Dendritic cell treated with granulocyte-macrophage colony-stimulating factor and Interleukin-4, amounts not matched to agents 40 ng/mL and 50 ng/mL, for 4 days (primary cell): ENCODE measurements around the gene MAST3.

Experiments
- H3K27ac Mint-ChIP-seq: one replicate; pipeline ENCODE4 v1.8.0; 2022; ENCODE audit warnings: mild to moderate bottlenecking, mixed read lengths
- H3K27me3 Mint-ChIP-seq: one replicate; pipeline ENCODE4 v1.8.0; 2022; ENCODE audit warnings: mild to moderate bottlenecking, mixed read lengths
- H3K36me3 Mint-ChIP-seq: one replicate; pipeline ENCODE4 v1.8.0; 2022; ENCODE audit warnings: low read depth, mixed read lengths
- H3K4me1 Mint-ChIP-seq: one replicate; pipeline ENCODE4 v1.8.0; 2022; ENCODE audit warnings: low read depth, mixed read lengths
- H3K4me3 Mint-ChIP-seq: one replicate; pipeline ENCODE4 v1.8.0; 2022; ENCODE audit warnings: mild to moderate bottlenecking, moderate library complexity, mixed read lengths
- H3K9me3 Mint-ChIP-seq: one replicate; pipeline ENCODE4 v1.8.0; 2022; ENCODE audit warnings: mixed read lengths
- intact Hi-C: fragments of 100-400 bp; cut with micrococcal nuclease; formaldehyde crosslinking; loops from one replicate; pipeline ENCODE4 v1.15.0; 2022

The MAST3 gene

DNA sequence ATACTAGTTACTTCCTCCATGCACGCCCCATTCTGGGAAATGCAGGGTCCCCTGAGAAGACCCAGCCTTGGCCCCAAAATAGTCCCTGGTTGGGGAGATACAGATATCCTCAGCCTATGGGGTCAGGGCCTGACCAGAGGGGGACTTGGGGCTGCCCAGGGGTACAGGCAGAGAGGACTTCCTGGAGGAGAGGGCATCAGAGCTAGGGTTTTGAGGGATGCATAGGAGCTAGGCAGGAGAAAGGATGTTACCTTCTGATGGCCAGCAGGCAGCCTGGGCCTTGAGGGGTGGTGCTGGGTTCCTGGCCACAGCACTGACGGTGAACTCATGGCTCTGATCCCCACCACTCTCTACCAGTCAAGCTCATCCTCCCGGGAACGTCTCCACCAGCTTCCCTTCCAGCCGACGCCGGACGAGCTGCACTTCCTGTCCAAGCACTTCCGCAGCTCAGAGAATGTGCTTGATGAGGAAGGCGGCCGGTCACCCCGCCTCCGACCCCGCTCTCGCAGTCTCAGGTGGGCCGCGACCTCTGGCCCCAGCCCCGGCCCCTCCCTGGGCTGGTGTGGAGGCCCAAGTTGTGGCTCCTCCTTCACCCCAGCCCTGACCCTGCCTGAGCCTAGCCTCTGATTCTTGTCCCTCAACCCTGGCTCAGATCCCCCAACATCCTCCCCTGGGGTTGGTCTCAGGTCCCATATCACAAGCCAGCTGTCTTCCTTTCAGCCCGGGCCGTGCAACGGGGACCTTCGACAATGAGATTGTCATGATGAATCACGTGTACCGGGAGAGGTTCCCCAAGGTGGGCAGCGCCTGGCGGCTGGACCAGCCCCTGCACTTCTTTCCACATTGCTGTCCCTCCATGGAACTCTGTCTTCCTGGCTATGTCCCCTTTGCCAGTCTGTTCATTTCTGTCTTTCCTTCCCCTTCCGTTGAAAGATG lies 25.6 kb downstream of the MAST3 start:
- peaks cover 68% of the 10 kb centered on the region for H3K4me1 Mint-ChIP-seq
- no peak overlapping the region for H3K4me3 Mint-ChIP-seq
- H3K36me3 Mint-ChIP-seq, result peaks cover 83% of the 10 kb centered on the region
- H3K27me3 Mint-ChIP-seq, result no peaks in the 10 kb centered on the region
- intact Hi-C loops, result no loop called here
- H3K9me3 Mint-ChIP-seq, result no peaks in the 10 kb centered on the region
- peak overlapping the region; percentile 7 for H3K27ac Mint-ChIP-seq

DNA sequence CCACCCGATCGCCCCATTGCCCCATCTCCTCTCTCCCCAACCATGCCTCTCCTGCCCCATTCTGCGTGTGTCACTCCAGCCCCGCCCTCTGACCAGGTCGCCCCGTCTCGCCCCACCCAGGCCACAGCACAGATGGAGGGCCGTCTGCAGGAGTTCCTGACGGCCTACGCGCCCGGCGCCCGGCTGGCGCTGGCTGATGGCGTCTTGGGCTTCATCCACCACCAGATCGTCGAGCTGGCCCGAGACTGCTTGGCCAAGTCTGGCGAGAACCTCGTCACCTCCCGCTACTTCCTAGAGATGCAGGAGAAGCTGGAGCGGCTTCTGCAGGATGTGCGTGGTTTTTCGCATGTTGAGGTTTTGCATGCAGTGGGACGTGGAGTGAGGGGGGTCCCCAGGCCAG lies 26.2 kb downstream of the MAST3 start:
- Mint-ChIP-seq H3K27me3 (no peaks in the 10 kb centered on the region), H3K36me3 (peaks cover 90% of the 10 kb centered on the region), H3K9me3 (no peaks in the 10 kb centered on the region), H3K27ac (peak overlapping the region; percentile 7), H3K4me3 (no peak overlapping the region), H3K4me1 (peaks cover 63% of the 10 kb centered on the region)
- intact Hi-C loops, result no loop called here

DNA sequence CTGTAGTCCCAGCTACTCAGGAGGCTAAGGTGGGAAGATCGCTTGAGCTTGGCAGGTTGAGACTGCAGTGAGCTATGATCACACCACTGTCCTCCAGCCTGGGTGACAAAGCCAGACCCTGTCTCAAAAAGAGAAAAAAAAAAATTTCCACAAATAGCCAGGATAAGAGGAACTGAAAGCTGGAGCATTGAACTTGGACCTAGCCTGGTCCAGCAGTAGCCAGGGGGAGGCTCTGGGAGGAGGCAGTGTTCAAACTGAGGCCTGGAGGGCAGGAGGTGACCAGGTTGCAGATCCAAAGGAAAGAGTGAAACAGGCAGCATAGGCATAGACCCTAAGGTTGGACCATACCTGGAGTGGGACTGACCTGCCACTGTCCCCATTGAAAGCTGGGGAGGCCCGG lies 28.5 kb downstream of the MAST3 start:
- intact Hi-C loops, result no loop called here
- no peak overlapping the region for H3K4me3 Mint-ChIP-seq

DNA sequence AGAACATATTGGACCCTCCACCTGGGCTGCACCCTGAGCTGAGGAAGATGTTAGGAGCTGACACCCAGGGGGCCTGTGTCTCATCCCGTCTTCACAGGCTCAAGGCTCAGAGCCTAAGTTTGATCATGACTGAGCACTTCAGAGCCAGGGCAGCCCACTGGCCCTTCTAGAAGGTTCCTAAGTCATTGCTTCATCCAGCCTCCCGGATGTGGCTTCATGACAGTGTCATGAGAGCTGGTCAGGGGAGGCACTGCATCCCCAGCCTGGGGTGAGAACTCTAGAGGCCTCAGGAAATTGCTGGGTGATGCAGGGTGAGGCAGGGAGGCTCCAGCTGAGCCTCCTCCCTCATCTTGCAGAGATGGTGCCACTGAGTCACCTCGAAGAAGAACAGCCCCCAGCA lies 30.5 kb downstream of the MAST3 start:
- intact Hi-C loops, result no loop called here
- H3K9me3 Mint-ChIP-seq, result no peaks in the 10 kb centered on the region
- H3K27ac Mint-ChIP-seq, result no peak overlapping the region
- peaks cover 94% of the 10 kb centered on the region for H3K36me3 Mint-ChIP-seq
- H3K4me1 Mint-ChIP-seq, result peaks cover 36% of the 10 kb centered on the region
- no peaks in the 10 kb centered on the region for H3K27me3 Mint-ChIP-seq
- no peak overlapping the region for H3K4me3 Mint-ChIP-seq

More for the DNA sequence above, 28.5 kb downstream of the MAST3 start:
- no peaks in the 10 kb centered on the region for H3K27me3 Mint-ChIP-seq
- H3K9me3 Mint-ChIP-seq, result no peaks in the 10 kb centered on the region
- peaks cover 94% of the 10 kb centered on the region for H3K36me3 Mint-ChIP-seq
- H3K4me1 Mint-ChIP-seq, result peaks cover 48% of the 10 kb centered on the region
- H3K27ac Mint-ChIP-seq, result peak overlapping the region; percentile 26

DNA sequence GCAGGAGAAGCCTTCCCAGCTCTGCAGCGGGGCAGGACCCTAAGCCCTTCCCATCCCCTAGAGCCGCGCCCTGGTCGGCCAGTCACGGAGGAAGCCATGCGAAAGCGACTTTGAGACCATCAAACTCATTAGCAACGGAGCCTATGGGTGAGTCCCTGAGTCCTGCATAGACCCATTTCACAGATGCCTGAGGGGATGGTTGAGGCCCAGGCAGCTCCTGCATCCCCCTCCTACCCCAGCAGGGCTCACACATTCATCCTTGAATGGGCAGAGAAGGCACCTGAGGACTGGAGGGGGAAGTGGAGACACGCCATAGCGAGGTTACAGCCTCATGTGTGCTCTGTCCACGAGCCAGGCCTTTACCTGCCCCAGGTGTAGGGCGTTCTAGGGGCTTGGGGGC lies 31.2 kb downstream of the MAST3 start:
- Mint-ChIP-seq H3K9me3 (no peaks in the 10 kb centered on the region), H3K27ac (no peak overlapping the region), H3K4me3 (no peak overlapping the region), H3K36me3 (peaks cover 92% of the 10 kb centered on the region), H3K4me1 (peaks cover 30% of the 10 kb centered on the region), H3K27me3 (no peaks in the 10 kb centered on the region)
- intact Hi-C loops, result no loop called here

DNA sequence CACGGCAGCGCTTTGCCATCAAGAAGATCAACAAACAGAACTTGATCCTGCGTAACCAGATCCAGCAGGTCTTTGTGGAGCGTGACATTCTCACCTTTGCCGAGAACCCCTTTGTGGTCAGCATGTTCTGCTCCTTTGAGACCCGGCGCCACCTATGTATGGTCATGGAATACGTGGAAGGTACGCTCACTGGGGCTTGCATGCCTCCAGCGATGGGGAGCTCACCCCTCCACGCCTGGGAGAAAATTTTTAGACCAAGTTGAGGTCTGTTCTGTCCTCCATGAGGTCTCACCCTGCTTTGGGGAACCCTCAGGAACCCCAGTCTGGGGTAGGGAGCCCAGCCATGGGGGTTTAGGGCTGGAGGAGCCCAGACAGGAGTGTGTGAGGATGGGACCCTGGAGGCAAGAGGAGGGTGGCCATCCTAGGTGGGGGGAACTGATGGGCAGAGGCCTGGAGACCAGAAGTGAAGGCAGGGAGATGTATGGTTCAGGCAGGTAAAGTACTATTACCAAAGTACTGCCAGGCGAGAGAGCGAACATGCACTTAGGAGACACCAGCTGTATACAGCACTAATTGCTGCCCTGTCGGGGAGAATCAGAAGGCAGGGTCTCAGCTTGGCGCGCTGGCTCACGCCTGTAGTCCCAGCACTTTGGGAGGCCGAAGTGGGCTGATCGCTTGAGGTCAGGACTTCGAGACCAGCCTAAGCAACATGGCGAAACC lies 33.1 kb downstream of the MAST3 start:
- no peak overlapping the region for H3K27ac Mint-ChIP-seq
- peaks cover 13% of the 10 kb centered on the region for H3K4me1 Mint-ChIP-seq
- H3K9me3 Mint-ChIP-seq, result no peaks in the 10 kb centered on the region
- H3K27me3 Mint-ChIP-seq, result no peaks in the 10 kb centered on the region
- H3K4me3 Mint-ChIP-seq, result no peak overlapping the region
- intact Hi-C loops, result no loop called here
- H3K36me3 Mint-ChIP-seq, result peaks cover 92% of the 10 kb centered on the region

DNA sequence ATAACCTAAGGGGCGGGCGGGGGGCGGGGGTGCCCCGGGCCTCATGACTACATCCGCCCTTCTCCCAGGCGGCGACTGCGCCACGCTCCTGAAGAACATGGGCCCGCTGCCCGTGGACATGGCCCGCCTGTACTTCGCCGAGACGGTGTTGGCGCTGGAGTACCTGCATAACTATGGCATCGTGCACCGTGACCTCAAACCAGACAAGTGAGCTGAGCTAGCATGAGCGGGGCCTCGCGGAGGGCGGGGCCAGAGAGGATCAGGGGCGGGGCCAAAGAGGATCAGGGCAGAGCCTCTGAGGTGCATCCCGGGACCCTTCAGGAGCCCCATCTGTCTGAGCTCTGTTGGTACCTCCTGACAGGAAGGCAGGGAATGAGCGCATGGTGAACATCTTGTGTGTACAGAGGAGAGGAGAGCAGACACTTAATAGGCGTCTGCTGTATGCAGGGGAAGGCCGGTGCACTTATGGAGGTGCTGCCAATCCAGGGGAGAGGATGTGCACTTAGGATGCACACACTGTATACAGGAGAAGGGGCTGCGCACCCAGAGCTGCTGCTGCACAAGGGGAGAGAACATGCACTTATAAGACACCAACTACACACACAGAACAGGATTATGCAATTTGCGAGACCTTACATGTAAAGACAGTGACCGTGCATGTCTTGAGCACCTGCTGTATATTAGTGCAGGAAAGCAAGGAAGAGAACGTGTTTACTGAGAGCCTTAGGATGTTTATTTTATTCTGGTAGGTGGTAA lies 34.4 kb downstream of the MAST3 start:
- Mint-ChIP-seq H3K4me1 (peaks cover 10% of the 10 kb centered on the region), H3K9me3 (no peaks in the 10 kb centered on the region), H3K27ac (no peak overlapping the region), H3K4me3 (no peak overlapping the region), H3K36me3 (peaks cover 98% of the 10 kb centered on the region), H3K27me3 (no peaks in the 10 kb centered on the region)
- intact Hi-C loops, result no loop called here

DNA sequence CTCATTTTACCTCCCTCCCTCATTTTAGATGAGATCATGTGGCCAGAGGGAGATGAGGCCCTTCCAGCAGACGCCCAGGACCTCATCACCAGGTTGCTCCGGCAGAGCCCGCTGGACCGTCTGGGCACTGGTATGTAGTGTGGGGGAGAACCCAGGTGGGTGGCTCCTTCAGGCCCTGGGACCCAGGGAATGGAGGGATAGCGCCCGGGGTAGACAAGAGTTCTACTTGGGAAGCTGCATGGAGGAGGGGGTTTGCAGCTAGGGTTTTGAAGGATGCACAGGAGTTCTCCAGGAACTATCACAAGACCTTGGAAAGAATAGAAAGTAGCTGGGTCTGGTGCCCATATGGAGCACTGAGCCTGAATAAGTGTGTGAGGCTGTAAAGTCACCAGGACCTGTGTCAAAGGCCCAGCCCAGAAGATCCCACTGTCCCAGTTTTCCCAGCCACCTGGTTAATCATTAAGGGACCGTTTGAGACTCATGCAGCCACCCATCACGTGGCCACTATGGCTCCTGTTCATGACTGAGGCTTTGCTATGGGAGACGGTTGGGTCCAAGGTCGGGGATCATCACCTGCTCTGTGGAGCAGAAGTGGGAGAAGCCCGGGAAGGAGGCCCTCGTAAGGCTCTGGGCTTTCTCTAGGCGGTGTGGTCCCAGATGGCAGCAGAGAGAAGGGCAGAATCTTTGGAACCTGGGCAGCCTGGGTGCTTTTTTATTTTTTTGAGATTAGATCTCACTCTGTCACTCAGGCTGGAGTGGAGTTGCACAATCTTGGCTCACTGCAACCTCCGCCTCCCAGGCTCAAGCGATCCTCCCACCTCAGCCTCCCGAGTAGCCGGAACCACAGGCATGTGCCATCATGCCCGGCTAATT lies 38.4 kb downstream of the MAST3 start:
- Mint-ChIP-seq H3K27ac (no peak overlapping the region), H3K36me3 (peaks cover 97% of the 10 kb centered on the region), H3K9me3 (no peaks in the 10 kb centered on the region), H3K27me3 (no peaks in the 10 kb centered on the region), H3K4me3 (no peak overlapping the region), H3K4me1 (peaks cover 14% of the 10 kb centered on the region)
- intact Hi-C loops, result no loop called here

DNA sequence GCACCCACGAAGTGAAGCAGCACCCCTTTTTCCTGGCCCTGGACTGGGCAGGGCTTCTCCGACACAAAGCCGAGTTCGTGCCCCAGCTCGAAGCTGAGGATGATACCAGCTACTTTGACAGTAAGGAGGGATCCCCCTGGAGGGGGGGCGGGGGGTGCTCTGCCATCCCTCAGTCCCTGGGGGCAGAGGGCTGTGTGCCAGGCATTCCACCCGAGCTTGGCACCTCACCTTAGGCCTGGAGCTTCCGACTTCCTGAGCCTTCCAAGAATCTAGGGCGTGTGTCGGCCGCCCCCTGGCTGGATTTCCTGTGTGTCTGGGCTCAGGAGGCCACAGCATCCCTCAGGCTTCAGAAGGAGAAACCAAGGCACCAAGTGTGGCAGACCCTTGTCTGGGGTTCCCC lies 39.7 kb downstream of the MAST3 start:
- Mint-ChIP-seq H3K27me3 (no peaks in the 10 kb centered on the region), H3K4me1 (peaks cover 14% of the 10 kb centered on the region), H3K4me3 (no peak overlapping the region), H3K36me3 (peaks cover 97% of the 10 kb centered on the region), H3K9me3 (no peaks in the 10 kb centered on the region), H3K27ac (peak overlapping the region; percentile 43)
- intact Hi-C loops, result no loop called here

DNA sequence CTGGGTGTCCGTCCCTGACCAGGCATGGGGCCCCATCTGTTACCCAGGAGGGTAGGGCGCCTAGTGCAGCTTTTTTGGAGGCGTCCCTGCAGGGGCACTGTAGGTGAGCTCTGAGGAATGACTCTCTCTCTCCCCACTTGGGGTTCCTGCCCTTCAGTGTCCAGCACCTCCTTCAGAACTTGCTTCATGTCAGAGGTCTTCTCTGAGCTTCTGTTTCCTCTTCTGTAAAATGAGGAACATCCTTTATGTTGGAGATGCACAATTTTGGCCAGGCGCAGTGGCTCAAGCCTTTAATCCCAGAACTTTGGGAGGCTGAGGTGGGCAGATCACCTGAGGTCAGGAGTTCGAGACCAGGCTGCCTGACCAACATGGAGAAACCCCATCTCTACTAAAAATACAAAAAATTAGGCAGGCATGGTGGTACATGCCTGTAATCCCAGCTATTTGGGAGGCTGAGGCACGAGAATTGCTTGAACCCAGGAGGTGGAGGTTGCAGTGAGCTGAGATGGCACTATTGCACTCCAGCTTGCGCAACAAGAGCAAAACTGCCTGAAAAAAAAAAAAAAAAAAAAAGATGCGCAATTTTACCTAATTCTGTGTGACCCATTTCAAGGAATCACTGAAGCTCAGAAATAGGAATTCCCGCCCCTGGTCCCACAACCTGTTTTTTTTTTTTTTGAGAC lies 40.2 kb downstream of the MAST3 start:
- intact Hi-C loops, result no loop called here
- no peaks in the 10 kb centered on the region for H3K9me3 Mint-ChIP-seq
- H3K36me3 Mint-ChIP-seq, result peaks cover 97% of the 10 kb centered on the region
- H3K27me3 Mint-ChIP-seq, result no peaks in the 10 kb centered on the region
- H3K27ac Mint-ChIP-seq, result peak overlapping the region; percentile 43
- H3K4me3 Mint-ChIP-seq, result no peak overlapping the region
- H3K4me1 Mint-ChIP-seq, result peaks cover 14% of the 10 kb centered on the region

DNA sequence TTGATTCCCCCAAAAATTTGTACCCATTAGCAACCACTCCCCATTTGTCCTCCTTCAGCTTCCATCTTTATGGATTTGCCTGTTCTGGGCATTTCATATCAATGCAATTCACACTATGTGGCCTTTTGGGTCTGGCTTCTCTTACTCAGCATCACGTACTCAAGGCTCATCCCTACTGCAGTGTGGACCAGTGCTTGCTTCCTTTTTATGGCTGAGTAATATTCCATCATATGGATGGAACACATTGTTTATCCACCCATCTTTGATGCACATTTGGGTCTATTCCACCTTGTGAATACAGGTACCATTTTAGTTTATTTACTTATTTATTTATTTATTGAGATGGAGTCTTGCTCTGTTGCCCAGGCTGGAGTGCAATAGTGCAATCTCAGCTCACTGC lies 42.9 kb downstream of the MAST3 start:
- H3K4me3 Mint-ChIP-seq, result no peak overlapping the region
- H3K27me3 Mint-ChIP-seq, result no peaks in the 10 kb centered on the region
- H3K27ac Mint-ChIP-seq, result no peak overlapping the region
- H3K4me1 Mint-ChIP-seq, result peaks cover 14% of the 10 kb centered on the region
- intact Hi-C loops, result no loop called here
- no peaks in the 10 kb centered on the region for H3K9me3 Mint-ChIP-seq
- peaks cover 99% of the 10 kb centered on the region for H3K36me3 Mint-ChIP-seq

DNA sequence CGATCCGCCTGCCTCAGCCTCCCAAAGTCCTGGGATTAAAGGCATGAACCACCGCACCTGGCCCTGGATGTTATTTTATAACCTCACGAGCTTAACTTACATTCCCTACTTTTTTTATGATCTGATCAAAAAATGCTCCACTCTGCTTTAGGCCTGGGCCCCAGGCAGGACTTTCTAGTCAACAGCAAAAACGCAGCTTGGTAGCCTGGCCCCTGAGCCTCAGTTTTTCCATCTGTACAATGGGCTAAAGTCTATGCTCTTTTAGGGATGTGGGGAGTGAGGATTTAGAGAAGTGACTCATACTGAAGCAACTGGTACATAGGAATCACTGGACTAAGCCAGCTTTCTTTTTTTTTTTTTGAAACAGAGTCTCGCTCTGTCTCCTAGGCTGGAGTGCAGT lies 43.5 kb downstream of the MAST3 start:
- Mint-ChIP-seq H3K4me3 (no peak overlapping the region), H3K27me3 (no peaks in the 10 kb centered on the region), H3K4me1 (peaks cover 14% of the 10 kb centered on the region), H3K9me3 (no peaks in the 10 kb centered on the region), H3K27ac (no peak overlapping the region), H3K36me3 (peaks cover 99% of the 10 kb centered on the region)
- intact Hi-C loops, result no loop called here

DNA sequence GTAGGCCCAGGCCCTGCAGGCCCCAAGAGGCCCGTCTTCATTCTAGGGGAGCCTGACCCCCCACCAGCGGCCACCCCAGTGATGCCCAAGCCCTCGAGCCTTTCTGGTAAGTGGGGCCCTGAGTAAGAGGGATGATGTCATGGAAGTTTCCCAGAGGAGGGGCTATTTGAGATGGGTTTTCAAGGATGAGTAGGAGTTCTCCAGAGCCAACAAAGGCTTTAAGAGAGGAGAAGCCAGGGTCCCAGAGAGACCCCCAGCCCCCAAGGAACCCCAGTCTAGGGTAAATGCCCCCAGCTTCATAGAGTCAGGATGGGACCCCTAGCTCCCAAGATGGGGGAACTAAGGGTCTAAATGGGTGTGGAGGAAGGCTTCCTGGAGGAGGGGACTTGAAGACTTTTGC lies 46.3 kb downstream of the MAST3 start:
- intact Hi-C loops, result no loop called here
- Mint-ChIP-seq H3K4me3 (no peak overlapping the region), H3K4me1 (peaks cover 7% of the 10 kb centered on the region), H3K27me3 (no peaks in the 10 kb centered on the region), H3K36me3 (peaks cover 100% of the 10 kb centered on the region), H3K9me3 (no peaks in the 10 kb centered on the region), H3K27ac (no peak overlapping the region)
